HCT116 (cell line): ENCODE results near the gene KCTD19.

Experiments used
- CTCF ChIP-seq, 3 experiments: fragments of 200-600 bp in 1 of 3; sonication (generic) in 1 of 3; IDR thresholded peaks in 2 of 3; conservative IDR thresholded peaks in 1 of 3; 2 replicates each; pipeline ENCODE4 v1.5.1; 2012 to 2017; ENCODE audit warnings: low read depth in 2 of 3, low read length in 2 of 3, antibody characterized with exemption in 1 of 3, borderline replicate concordance in 1 of 3, control low read depth in 1 of 3, mild to moderate bottlenecking in 1 of 3, mixed read lengths in 1 of 3, mixed run types in 1 of 3, moderate library complexity in 1 of 3; ENCODE audit not compliant: insufficient read depth in 1 of 3
- POLR2A ChIP-seq: IDR thresholded peaks from 2 replicates; pipeline ENCODE4 v1.7.0; 2011; ENCODE audit warnings: borderline replicate concordance; ENCODE audit not compliant: insufficient read depth, insufficient read length; ENCODE audit errors: extremely low read depth

DNA sequence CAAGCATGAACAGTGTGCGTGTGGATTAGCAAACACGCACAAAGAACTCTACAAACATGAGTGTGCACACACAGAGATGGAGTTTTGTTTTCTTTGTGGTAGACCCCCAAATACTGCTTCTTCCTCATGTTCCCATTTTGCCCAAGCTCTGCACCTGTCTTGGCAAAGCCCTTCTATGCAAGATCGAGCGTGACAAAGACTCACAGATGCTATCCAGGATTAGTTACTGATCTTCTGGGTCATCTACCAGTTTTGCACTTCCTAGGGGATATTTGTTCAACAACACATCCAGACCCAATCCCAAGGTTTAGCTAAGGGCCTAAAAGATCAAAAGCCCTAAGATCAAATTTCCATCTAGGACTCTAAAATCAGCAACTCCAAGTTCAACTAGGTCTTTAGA lies 16.1 kb upstream of the KCTD19 start:
- TF ChIP-seq POLR2A (no peak), CTCF (IDR thresholded peaks at IDR 0.05 in 2 of 3, conservative IDR thresholded peaks at IDR 0.05 in 1 of 3; ENCODE audit: borderline replicate concordance in 1 of 3, insufficient read depth in 1 of 3, low read depth in 2 of 3, low read length in 2 of 3) (no peak)
